GM12875 (cell line): ENCODE data around the gene HSPG2.

Experiments used
- H3K4me3 ChIP-seq: one replicate; pipeline ENCODE4 v1.5.1; 2011; ENCODE audit warnings: low read depth, low read length, control low read depth
- TF ChIP-seq, protein P1 (sequence below): IDR thresholded peaks from 2 replicates; pipeline ENCODE4 v1.5.1; 2011; ENCODE audit warnings: low read depth, mild to moderate bottlenecking, control low read depth, inconsistent platforms, low read length, moderate library complexity, borderline replicate concordance; ENCODE audit not compliant: insufficient read depth

HSPG2 gene

GRCh38 chr1:21930629-21931170, 6.4 kb downstream of the HSPG2 start:
- TF ChIP-seq, protein P1, sequence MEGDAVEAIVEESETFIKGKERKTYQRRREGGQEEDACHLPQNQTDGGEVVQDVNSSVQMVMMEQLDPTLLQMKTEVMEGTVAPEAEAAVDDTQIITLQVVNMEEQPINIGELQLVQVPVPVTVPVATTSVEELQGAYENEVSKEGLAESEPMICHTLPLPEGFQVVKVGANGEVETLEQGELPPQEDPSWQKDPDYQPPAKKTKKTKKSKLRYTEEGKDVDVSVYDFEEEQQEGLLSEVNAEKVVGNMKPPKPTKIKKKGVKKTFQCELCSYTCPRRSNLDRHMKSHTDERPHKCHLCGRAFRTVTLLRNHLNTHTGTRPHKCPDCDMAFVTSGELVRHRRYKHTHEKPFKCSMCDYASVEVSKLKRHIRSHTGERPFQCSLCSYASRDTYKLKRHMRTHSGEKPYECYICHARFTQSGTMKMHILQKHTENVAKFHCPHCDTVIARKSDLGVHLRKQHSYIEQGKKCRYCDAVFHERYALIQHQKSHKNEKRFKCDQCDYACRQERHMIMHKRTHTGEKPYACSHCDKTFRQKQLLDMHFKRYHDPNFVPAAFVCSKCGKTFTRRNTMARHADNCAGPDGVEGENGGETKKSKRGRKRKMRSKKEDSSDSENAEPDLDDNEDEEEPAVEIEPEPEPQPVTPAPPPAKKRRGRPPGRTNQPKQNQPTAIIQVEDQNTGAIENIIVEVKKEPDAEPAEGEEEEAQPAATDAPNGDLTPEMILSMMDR = no peak
- H3K4me3 ChIP-seq = no peak overlapping the region

GRCh38 chr1:21930080-21930571, 7.0 kb downstream of the HSPG2 start:
- TF ChIP-seq, protein P1 = no peak
- no peak overlapping the region for H3K4me3 ChIP-seq

DNA sequence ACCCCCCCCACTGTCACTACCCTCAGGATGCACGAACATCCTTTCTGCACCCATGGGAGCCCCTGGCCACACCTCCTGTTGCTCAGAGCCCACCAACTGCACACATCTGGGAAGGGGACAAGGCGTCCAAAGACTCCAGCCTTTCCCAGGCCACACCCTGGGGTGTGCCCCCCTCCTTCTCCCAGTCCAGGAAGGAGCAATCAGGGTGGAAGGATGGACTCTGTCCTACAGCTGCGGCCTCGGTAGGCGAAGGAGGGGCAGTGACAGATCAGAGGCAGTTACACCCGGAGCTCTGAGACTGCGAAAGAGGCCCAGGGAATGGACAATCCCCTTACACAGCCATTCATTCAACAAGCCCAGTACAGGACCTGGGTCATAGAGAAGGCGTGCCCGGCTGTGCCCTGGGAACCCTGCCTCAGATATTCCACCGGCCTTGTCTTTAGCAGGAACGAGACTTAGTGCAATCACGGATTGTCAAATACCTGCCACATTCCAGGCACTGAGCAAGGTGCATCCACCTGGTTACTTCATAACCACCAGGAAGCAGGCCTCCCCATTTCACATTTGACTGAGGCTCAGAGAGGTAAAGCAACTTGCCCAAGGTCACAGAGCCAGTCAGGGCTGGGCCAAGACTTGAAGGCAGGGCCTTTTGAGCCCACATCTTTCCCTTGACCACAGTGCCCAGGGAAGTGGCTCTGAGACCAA, 9.4 kb downstream of the HSPG2 start:
- TF ChIP-seq, protein P1 = no peak
- no peak overlapping the region for H3K4me3 ChIP-seq

- no peak overlapping the region for H3K4me3 ChIP-seq
- TF ChIP-seq, protein P1 = no peak
These were observed 10.1 kb downstream of the HSPG2 start for GRCh38 chr1:21926814-21927532.

- H3K4me3 ChIP-seq = no peak overlapping the region
- TF ChIP-seq, protein P1 = no peak
These were observed 11.0 kb downstream of the HSPG2 start for GRCh38 chr1:21926065-21926464.

- TF ChIP-seq, protein P1 = no peak
- H3K4me3 ChIP-seq = no peak overlapping the region
These were observed 11.7 kb downstream of the HSPG2 start for GRCh38 chr1:21925334-21925940.
